ENCODE measurements around the gene CMPK2.
"Not testable (repeated sequence)": the region's sequence is repeated elsewhere in the genome, so short reads cannot be mapped to it uniquely, and the experiment has no call there.

Gene CMPK2

GRCh38 chr2:6880200-6880733 is 14.6 kb upstream of the CMPK2 start:
- no peak for DNase-seq

- no peak for DNase-seq
Observed at GRCh38 chr2:6879011-6879410, 13.3 kb upstream of the CMPK2 start.

- no peak for DNase-seq
Observed at GRCh38 chr2:6878549-6878948, 12.8 kb upstream of the CMPK2 start.

- peak; percentile 10 for DNase-seq
Observed at GRCh38 chr2:6877402-6878304, 11.9 kb upstream of the CMPK2 start, which contains the start of gene RSAD2. Gene RSAD2, plus strand, starts transcription at chr2:6877777. Its CDS starts 24 bp downstream, at chr2:6877801.

- DNase-seq: no peak
Observed at GRCh38 chr2:6876309-6876708, 10.6 kb upstream of the CMPK2 start.

- DNase-seq: no peak
Observed at GRCh38 chr2:6874032-6874431, 8.3 kb upstream of the CMPK2 start.

- no peak for DNase-seq
Observed at GRCh38 chr2:6872394-6872793, 6.7 kb upstream of the CMPK2 start.

- no peak for DNase-seq
Observed at GRCh38 chr2:6866982-6867381, 1.3 kb upstream of the CMPK2 start.

GRCh38 chr2:6866275-6866671 is 566 bp upstream of the CMPK2 start:
- peak; percentile 33 for DNase-seq

GRCh38 chr2:6864923-6865345 is 773 bp downstream of the CMPK2 start:
- peak; percentile 14 for DNase-seq

- no peak for DNase-seq
Observed at GRCh38 chr2:6864231-6864754, 1.4 kb downstream of the CMPK2 start.

GRCh38 chr2:6863792-6864191 is 1.9 kb downstream of the CMPK2 start:
- DNase-seq: no peak

GRCh38 chr2:6860296-6860695 is 5.4 kb downstream of the CMPK2 start:
- DNase-seq: no peak

- not testable (repeated sequence) for DNase-seq
Observed at GRCh38 chr2:6858466-6859027, 7.2 kb downstream of the CMPK2 start.

- DNase-seq: no peak
Observed at GRCh38 chr2:6856548-6856920, 9.2 kb downstream of the CMPK2 start.

GRCh38 chr2:6855860-6856547 is 9.7 kb downstream of the CMPK2 start:
- DNase-seq: no peak

- no peak for DNase-seq
Observed at GRCh38 chr2:6854416-6854815, 11.3 kb downstream of the CMPK2 start.

- DNase-seq: no peak
Observed at GRCh38 chr2:6852195-6852594, 13.5 kb downstream of the CMPK2 start.

- DNase-seq: no peak
Observed at GRCh38 chr2:6846967-6847681, 18.6 kb downstream of the CMPK2 start.

- DNase-seq: no peak
Observed at GRCh38 chr2:6846540-6846939, 19.2 kb downstream of the CMPK2 start.

GRCh38 chr2:6845903-6846302 is 19.8 kb downstream of the CMPK2 start:
- DNase-seq: no peak

- DNase-seq: no peak
Observed at GRCh38 chr2:6845312-6845711, 20.4 kb downstream of the CMPK2 start.

Measured in stimulated activated CD4-positive, alpha-beta T cell treated with anti-CD3 and anti-CD28 coated beads, Interleukin-1b, Interleukin-23, amount 100 ng/mL, for 48 hours (primary cell).